ENCODE data around the gene DCDC2C. TPM values are rescaled to one million over a fixed set of nuclear protein-coding genes. Genes with fewer than 3 reads are reported as not detected.

Gene DCDC2C
- total and polyA plus RNA-seq, 2 of the 4 experiments (the other 2 are of a cell fraction): not detected

GRCh38 chr2:3743951-3744555, 40.7 kb downstream of the DCDC2C start:
- H2BK15ac ChIP-seq (ENCODE audit: low read depth, low read length): no peak overlapping the region
- H2BK5ac ChIP-seq (ENCODE audit: low read depth, low read length, poor library complexity, severe bottlenecking): no peak overlapping the region
- no peaks in the 10 kb centered on the region for H3K9me3 ChIP-seq (ENCODE audit: control insufficient read depth, insufficient read depth, low read length)
- H2AFZ ChIP-seq (replicated peaks; ENCODE audit: low read length, poor library complexity): peak overlapping the region; percentile 10
- no peaks in the 10 kb centered on the region for H3K36me3 ChIP-seq (ENCODE audit: control insufficient read depth, insufficient read depth, low read length)
- no peak overlapping the region for H3K27ac ChIP-seq (ENCODE audit: insufficient read depth, low read length)
- CTCF ChIA-PET: interaction anchor here (1.4 kb wide), 1 partner anchor 37 kb away, joined by 4 read pairs; no protein-coding TSS in a partner anchor
- no peak overlapping the region for H3K18ac ChIP-seq (ENCODE audit: low read depth, low read length)
- no peak overlapping the region for H2AK9ac ChIP-seq (replicated peaks; ENCODE audit: low read depth, low read length, poor library complexity)
- DNase-seq (no peak), ATAC-seq (ENCODE audit: low read depth) (no peak)
- no peaks in the 10 kb centered on the region for H3K9me1 ChIP-seq (ENCODE audit: insufficient read depth, low read length)
- no peak overlapping the region for H2BK120ac ChIP-seq (ENCODE audit: low read depth, low read length)
- H3K4ac ChIP-seq (ENCODE audit: low read depth, low read length): no peak overlapping the region
- WGBS, 2 experiments (ENCODE audit: extremely low coverage in 2 of 2, insufficient read length in 1 of 2): 68% methylated on average over 6 of the region's 12 CpGs; no CpG with 5 or more reads in 1 of the 2 experiments
- H4K8ac ChIP-seq (ENCODE audit: low read depth in 2 of 2, low read length in 2 of 2): no peak overlapping the region
- H2AK5ac ChIP-seq (ENCODE audit: low read depth, low read length): no peak overlapping the region
- in situ Hi-C loops (cut with MboI; ENCODE audit: low sequenced_read_pairs): no loop called here
- H3K4me2 ChIP-seq (ENCODE audit: low read depth, low read length): no peak overlapping the region
- intact Hi-C loops (cut with micrococcal nuclease): no loop called here
- no peak overlapping the region for H3K4me3 ChIP-seq (ENCODE audit: insufficient read depth, low read depth, low read length)
- BruUV-seq (replicated peaks): no TSS peak
- H2BK20ac ChIP-seq (ENCODE audit: low read depth, low read length): no peak overlapping the region
- no peaks in the 10 kb centered on the region for H4K20me1 ChIP-seq (ENCODE audit: insufficient read depth, low read length)
- no peak overlapping the region for H3K9ac ChIP-seq (ENCODE audit: low read depth, low read length)
- no peaks in the 10 kb centered on the region for H3K27me3 ChIP-seq (ENCODE audit: control insufficient read depth, insufficient read depth, low read length)
- H3K14ac ChIP-seq (replicated peaks; ENCODE audit: low read depth, low read length): no peak overlapping the region
- no peaks in the 10 kb centered on the region for H3K79me1 ChIP-seq (ENCODE audit: low read depth in 1 of 2, low read length in 2 of 2)
- H3K23ac ChIP-seq (ENCODE audit: low read depth, low read length): no peak overlapping the region
- H3K56ac ChIP-seq (ENCODE audit: extremely low read depth, insufficient read depth, low read length): no peak overlapping the region
- no peaks in the 10 kb centered on the region for H3K4me1 ChIP-seq (ENCODE audit: control insufficient read depth, insufficient read depth, low read length)
- POLR2A ChIA-PET (ENCODE audit: unreplicated experiment): no interaction called here
- no peak for TF ChIP-seq RFX5 (IDR thresholded peaks at IDR 0.05; ENCODE audit: low read depth, low read length)
- no peak for TF ChIP-seq MAZ (IDR thresholded peaks at IDR 0.05; ENCODE audit: borderline replicate concordance, low read depth, low read length)
- no peak for TF ChIP-seq BHLHE40 (IDR thresholded peaks at IDR 0.05; ENCODE audit: low read depth, low read length)
- no peak for TF ChIP-seq FOS (IDR thresholded peaks at IDR 0.05; ENCODE audit: low read depth, low read length)
- TF ChIP-seq, protein P1, sequence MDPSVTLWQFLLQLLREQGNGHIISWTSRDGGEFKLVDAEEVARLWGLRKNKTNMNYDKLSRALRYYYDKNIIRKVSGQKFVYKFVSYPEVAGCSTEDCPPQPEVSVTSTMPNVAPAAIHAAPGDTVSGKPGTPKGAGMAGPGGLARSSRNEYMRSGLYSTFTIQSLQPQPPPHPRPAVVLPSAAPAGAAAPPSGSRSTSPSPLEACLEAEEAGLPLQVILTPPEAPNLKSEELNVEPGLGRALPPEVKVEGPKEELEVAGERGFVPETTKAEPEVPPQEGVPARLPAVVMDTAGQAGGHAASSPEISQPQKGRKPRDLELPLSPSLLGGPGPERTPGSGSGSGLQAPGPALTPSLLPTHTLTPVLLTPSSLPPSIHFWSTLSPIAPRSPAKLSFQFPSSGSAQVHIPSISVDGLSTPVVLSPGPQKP (IDR thresholded peaks at IDR 0.05; ENCODE audit: borderline replicate concordance, low read depth, low read length): no peak
- TF ChIP-seq CEBPB (IDR thresholded peaks at IDR 0.05; ENCODE audit: low read depth, low read length): no peak
- TF ChIP-seq CHD1 (IDR thresholded peaks at IDR 0.05; ENCODE audit: low read depth, low read length): no peak
- TF ChIP-seq POLR2A (IDR thresholded peaks at IDR 0.05; ENCODE audit: low read depth, low read length): no peak
- TF ChIP-seq USF2 (IDR thresholded peaks at IDR 0.05; ENCODE audit: low read depth, low read length): no peak
- no peak for TF ChIP-seq NFE2L2 (IDR thresholded peaks at IDR 0.05; ENCODE audit: low read depth, low read length)
- no peak for TF ChIP-seq CTCF (conservative IDR thresholded peaks at IDR 0.05; ENCODE audit: low read depth, low read length)
- no peak for TF ChIP-seq SMC3 (IDR thresholded peaks at IDR 0.05; ENCODE audit: low read depth, low read length)
- no peak for TF ChIP-seq RCOR1 (IDR thresholded peaks at IDR 0.05; ENCODE audit: insufficient replicate concordance, low read length)
- TF ChIP-seq MAFK (IDR thresholded peaks at IDR 0.05; ENCODE audit: low read depth, low read length): no peak
- TF ChIP-seq RAD21 (IDR thresholded peaks at IDR 0.05; ENCODE audit: low read length): no peak
- no peak for TF ChIP-seq MXI1 (IDR thresholded peaks at IDR 0.05; ENCODE audit: borderline replicate concordance, low read depth, low read length)
- no peak overlapping the region for H4K91ac ChIP-seq (ENCODE audit: insufficient read depth, low read depth, low read length)
- no peak overlapping the region for H4K5ac ChIP-seq (ENCODE audit: low read depth, low read length)
- dilution Hi-C loops (cut with HindIII; ENCODE audit: low sequenced_read_pairs, unreplicated experiment): no loop called here
